HepG2 (cell line): ENCODE results near the gene NUDCD2. TPM values are rescaled to one million over a fixed set of nuclear protein-coding genes. Genes with fewer than 3 reads are reported as not detected.

Experiments used
- ARNTL ChIP-seq: sonication (generic); formaldehyde crosslinking; IDR thresholded peaks from 2 replicates; pipeline ENCODE4 v1.4.0; 2020; ENCODE audit warnings: mild to moderate bottlenecking, missing genetic modification reagents
- CENPX ChIP-seq: sonication (generic); formaldehyde crosslinking; IDR thresholded peaks from 2 replicates; pipeline ENCODE4 v1.9.0; 2021; ENCODE audit warnings: mild to moderate bottlenecking, missing genetic modification reagents, moderate library complexity
- FLYWCH1 ChIP-seq: sonication (generic); formaldehyde crosslinking; IDR thresholded peaks from 2 replicates; pipeline ENCODE4 v1.8.1; 2023; ENCODE audit warnings: mild to moderate bottlenecking, missing genetic modification reagents
- FOXA3 ChIP-seq: IDR thresholded peaks from 2 replicates; pipeline ENCODE4 v1.6.1; 2016; ENCODE audit warnings: missing genetic modification reagents, missing compliant biosample characterization
- FOXC1 ChIP-seq: sonication (generic); formaldehyde crosslinking; IDR thresholded peaks from 2 replicates; pipeline ENCODE4 v1.8.0; 2022; ENCODE audit warnings: mild to moderate bottlenecking, missing genetic modification reagents, borderline replicate concordance
- GABPB1 ChIP-seq: IDR thresholded peaks from 2 replicates; pipeline ENCODE4 v1.6.1; 2016; ENCODE audit warnings: mild to moderate bottlenecking, missing genetic modification reagents, moderate library complexity, missing compliant biosample characterization
- HOXA9 ChIP-seq: sonication (generic); formaldehyde crosslinking; IDR thresholded peaks from 2 replicates; pipeline ENCODE4 v1.8.1; 2022; ENCODE audit warnings: missing genetic modification reagents, mild to moderate bottlenecking, moderate library complexity, borderline replicate concordance
- JDP2 ChIP-seq: sonication (generic); formaldehyde crosslinking; IDR thresholded peaks from 2 replicates; pipeline ENCODE4 v1.8.1; 2022; ENCODE audit warnings: missing genetic modification reagents, borderline replicate concordance
- KDM4B ChIP-seq: sonication (generic); formaldehyde crosslinking; IDR thresholded peaks from 2 replicates; pipeline ENCODE4 v1.4.0; 2020; ENCODE audit warnings: missing genetic modification reagents
- RAD21 ChIP-seq: fragments of 450-650 bp; formaldehyde crosslinking; IDR thresholded peaks from 2 replicates; pipeline ENCODE4 v1.5.0; 2020; ENCODE audit warnings: mild to moderate bottlenecking
- REL ChIP-seq: sonication (generic); formaldehyde crosslinking; conservative IDR thresholded peaks from 2 replicates; pipeline ENCODE4 v1.8.0; 2022; ENCODE audit warnings: mild to moderate bottlenecking, missing genetic modification reagents, moderate library complexity
- SP4 ChIP-seq: sonication (generic); formaldehyde crosslinking; IDR thresholded peaks from 2 replicates; pipeline ENCODE4 v1.8.1; 2023; ENCODE audit warnings: mild to moderate bottlenecking, missing genetic modification reagents
- TSC22D2 ChIP-seq: sonication (generic); formaldehyde crosslinking; IDR thresholded peaks from 2 replicates; pipeline ENCODE4 v1.5.1; 2020; ENCODE audit warnings: missing genetic modification reagents, mild to moderate bottlenecking, borderline replicate concordance
- ZNF282 ChIP-seq: fragments of 450-650 bp; IDR thresholded peaks from 2 replicates; pipeline ENCODE4 v1.6.1; 2018; ENCODE audit not compliant: partially characterized antibody
- ZNF773 ChIP-seq: sonication (generic); formaldehyde crosslinking; IDR thresholded peaks from 2 replicates; pipeline ENCODE4 v1.4.0; 2020; ENCODE audit warnings: missing genetic modification reagents, borderline replicate concordance
- ZNF777 ChIP-seq: sonication (generic); formaldehyde crosslinking; IDR thresholded peaks from 2 replicates; pipeline ENCODE4 v1.4.0; 2020; ENCODE audit warnings: missing genetic modification reagents
- polyA plus RNA-seq, 8 experiments: library from polyadenylated mRNA; depleted of rRNA in 3 of 8; stranded (reverse) in 7 of 8; unstranded in 1 of 8; fragments of >200 nt; fragmentation: Illumina TruSeq in 4 of 8; extraction: Trizol in 4 of 8; gene quantifications; 2 replicates each; pipeline versions ENCODE4 v1.2.1 to v1.2.3, GENCODE V29; 2011 to 2016; ENCODE audit warnings: low read depth in 4 of 8, missing spikeins in 1 of 8, mixed read lengths in 1 of 8; ENCODE audit not compliant: insufficient read depth in 1 of 8
- total RNA-seq, 5 experiments: library from RNA; depleted of rRNA; stranded (reverse); fragments of >200 nt; fragmentation: Illumina TruSeq; extraction: Trizol; gene quantifications; 2 replicates each; pipeline ENCODE4 v1.2.3, GENCODE V29; 2016; ENCODE audit warnings: low read depth in 1 of 5
- TF ChIP-seq, protein P1 (sequence below): sonication (generic); formaldehyde crosslinking; IDR thresholded peaks from 2 replicates; pipeline ENCODE4 v1.5.1; 2020; ENCODE audit warnings: mild to moderate bottlenecking, missing genetic modification reagents, moderate library complexity
- TF ChIP-seq, protein P2 (sequence below): sonication (generic); formaldehyde crosslinking; IDR thresholded peaks from 2 replicates; pipeline ENCODE4 v1.8.0; 2022; ENCODE audit warnings: missing genetic modification reagents, mild to moderate bottlenecking, moderate library complexity, borderline replicate concordance
- TF ChIP-seq, protein P3 (sequence below): sonication (generic); formaldehyde crosslinking; IDR thresholded peaks from 2 replicates; pipeline ENCODE4 v1.9.0; 2021; ENCODE audit warnings: mild to moderate bottlenecking, missing genetic modification reagents

The NUDCD2 gene
- total and polyA plus RNA-seq, 2 of the 13 experiments (the other 11 are each of a cell fraction or from before 2014, with no cell fraction given): 14.8 to 39.2 TPM

DNA sequence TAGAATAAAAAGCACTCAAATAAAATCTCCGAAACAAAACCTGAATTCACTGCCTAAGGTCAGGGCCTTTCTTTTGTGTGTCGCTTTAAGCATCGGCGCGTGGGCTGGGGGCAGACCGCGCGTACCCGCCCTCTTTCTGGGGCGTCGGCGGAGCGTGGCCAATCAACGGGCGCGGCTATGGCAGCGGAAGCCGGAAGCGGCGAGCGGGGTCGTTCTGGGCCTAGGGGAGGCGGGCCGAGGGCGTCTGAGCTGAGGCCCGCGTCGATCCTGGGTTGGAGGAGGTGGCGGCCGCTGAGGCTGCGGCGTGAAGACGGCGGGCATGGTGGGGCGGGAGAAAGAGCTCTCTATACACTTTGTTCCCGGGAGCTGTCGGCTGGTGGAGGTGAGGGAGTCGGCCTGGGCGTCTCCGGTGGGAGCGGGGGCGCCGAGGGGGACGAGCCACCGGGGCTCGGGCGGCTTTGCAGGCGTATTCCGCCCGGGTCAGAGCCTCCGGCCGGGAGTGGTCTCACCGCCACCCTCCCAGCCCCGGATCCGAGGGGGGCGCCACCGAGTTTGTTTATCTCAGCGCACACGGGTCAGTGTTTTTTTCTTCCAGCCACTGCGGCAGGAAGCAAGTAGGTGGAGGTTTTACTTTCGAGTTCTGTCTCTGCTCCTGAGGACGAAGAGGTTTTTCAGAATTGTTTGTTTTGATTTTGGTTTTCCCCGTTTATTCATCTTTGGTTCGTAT, 45.6 kb upstream of the NUDCD2 start, which contains the start of gene MAT2B (continued):
- TF ChIP-seq HOXA9 (CRISPR knock-in tag): no peak
- TF ChIP-seq CENPX (CRISPR knock-in tag): no peak
- TF ChIP-seq ZNF777 (CRISPR knock-in tag): no peak; the same call in 1 of the 2 replicates
- TF ChIP-seq JDP2 (CRISPR knock-in tag): no peak
- TF ChIP-seq, protein P1, sequence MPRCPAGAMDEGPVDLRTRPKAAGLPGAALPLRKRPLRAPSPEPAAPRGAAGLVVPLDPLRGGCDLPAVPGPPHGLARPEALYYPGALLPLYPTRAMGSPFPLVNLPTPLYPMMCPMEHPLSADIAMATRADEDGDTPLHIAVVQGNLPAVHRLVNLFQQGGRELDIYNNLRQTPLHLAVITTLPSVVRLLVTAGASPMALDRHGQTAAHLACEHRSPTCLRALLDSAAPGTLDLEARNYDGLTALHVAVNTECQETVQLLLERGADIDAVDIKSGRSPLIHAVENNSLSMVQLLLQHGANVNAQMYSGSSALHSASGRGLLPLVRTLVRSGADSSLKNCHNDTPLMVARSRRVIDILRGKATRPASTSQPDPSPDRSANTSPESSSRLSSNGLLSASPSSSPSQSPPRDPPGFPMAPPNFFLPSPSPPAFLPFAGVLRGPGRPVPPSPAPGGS (CRISPR knock-in tag): peak; percentile 56; the same call in 1 of the 2 replicates
- TF ChIP-seq GABPB1 (CRISPR knock-in tag): peak; percentile 96
- TF ChIP-seq, protein P2, sequence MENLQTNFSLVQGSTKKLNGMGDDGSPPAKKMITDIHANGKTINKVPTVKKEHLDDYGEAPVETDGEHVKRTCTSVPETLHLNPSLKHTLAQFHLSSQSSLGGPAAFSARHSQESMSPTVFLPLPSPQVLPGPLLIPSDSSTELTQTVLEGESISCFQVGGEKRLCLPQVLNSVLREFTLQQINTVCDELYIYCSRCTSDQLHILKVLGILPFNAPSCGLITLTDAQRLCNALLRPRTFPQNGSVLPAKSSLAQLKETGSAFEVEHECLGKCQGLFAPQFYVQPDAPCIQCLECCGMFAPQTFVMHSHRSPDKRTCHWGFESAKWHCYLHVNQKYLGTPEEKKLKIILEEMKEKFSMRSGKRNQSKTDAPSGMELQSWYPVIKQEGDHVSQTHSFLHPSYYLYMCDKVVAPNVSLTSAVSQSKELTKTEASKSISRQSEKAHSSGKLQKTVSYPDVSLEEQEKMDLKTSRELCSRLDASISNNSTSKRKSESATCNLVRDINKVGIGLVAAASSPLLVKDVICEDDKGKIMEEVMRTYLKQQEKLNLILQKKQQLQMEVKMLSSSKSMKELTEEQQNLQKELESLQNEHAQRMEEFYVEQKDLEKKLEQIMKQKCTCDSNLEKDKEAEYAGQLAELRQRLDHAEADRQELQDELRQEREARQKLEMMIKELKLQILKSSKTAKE (CRISPR knock-in tag): 0 out of 2 replicates have a peak, but pooled peaks have one; percentile 38
- peak; percentile 66; the same call in 1 of the 2 replicates for TF ChIP-seq REL (CRISPR knock-in tag)
- TF ChIP-seq FOXA3 (CRISPR knock-in tag): peak; percentile 62; the same call in 1 of the 2 replicates
- TF ChIP-seq FLYWCH1 (CRISPR knock-in tag): no peak
- TF ChIP-seq KDM4B (CRISPR knock-in tag): no peak
- TF ChIP-seq SP4 (CRISPR knock-in tag): peak; percentile 84; the same call in 1 of the 2 replicates
- TF ChIP-seq, protein P3, sequence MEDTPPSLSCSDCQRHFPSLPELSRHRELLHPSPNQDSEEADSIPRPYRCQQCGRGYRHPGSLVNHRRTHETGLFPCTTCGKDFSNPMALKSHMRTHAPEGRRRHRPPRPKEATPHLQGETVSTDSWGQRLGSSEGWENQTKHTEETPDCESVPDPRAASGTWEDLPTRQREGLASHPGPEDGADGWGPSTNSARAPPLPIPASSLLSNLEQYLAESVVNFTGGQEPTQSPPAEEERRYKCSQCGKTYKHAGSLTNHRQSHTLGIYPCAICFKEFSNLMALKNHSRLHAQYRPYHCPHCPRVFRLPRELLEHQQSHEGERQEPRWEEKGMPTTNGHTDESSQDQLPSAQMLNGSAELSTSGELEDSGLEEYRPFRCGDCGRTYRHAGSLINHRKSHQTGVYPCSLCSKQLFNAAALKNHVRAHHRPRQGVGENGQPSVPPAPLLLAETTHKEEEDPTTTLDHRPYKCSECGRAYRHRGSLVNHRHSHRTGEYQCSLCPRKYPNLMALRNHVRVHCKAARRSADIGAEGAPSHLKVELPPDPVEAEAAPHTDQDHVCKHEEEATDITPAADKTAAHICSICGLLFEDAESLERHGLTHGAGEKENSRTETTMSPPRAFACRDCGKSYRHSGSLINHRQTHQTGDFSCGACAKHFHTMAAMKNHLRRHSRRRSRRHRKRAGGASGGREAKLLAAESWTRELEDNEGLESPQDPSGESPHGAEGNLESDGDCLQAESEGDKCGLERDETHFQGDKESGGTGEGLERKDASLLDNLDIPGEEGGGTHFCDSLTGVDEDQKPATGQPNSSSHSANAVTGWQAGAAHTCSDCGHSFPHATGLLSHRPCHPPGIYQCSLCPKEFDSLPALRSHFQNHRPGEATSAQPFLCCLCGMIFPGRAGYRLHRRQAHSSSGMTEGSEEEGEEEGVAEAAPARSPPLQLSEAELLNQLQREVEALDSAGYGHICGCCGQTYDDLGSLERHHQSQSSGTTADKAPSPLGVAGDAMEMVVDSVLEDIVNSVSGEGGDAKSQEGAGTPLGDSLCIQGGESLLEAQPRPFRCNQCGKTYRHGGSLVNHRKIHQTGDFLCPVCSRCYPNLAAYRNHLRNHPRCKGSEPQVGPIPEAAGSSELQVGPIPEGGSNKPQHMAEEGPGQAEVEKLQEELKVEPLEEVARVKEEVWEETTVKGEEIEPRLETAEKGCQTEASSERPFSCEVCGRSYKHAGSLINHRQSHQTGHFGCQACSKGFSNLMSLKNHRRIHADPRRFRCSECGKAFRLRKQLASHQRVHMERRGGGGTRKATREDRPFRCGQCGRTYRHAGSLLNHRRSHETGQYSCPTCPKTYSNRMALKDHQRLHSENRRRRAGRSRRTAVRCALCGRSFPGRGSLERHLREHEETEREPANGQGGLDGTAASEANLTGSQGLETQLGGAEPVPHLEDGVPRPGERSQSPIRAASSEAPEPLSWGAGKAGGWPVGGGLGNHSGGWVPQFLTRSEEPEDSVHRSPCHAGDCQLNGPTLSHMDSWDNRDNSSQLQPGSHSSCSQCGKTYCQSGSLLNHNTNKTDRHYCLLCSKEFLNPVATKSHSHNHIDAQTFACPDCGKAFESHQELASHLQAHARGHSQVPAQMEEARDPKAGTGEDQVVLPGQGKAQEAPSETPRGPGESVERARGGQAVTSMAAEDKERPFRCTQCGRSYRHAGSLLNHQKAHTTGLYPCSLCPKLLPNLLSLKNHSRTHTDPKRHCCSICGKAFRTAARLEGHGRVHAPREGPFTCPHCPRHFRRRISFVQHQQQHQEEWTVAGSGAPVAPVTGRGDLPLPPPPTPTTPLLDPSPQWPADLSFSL (CRISPR knock-in tag): no peak
- TF ChIP-seq ARNTL (CRISPR knock-in tag): no peak
- TF ChIP-seq RAD21 (CRISPR knock-in tag): 0 out of 2 replicates have a peak, but pooled peaks have one; percentile 31
- no peak for TF ChIP-seq TSC22D2 (CRISPR knock-in tag)
- TF ChIP-seq FOXC1 (CRISPR knock-in tag): no peak; the same call in 1 of the 2 replicates
- TF ChIP-seq ZNF282: no peak
- TF ChIP-seq ZNF773 (CRISPR knock-in tag): peak; percentile 21; the same call in 1 of the 2 replicates
